Endodermal cell (in vitro differentiated cells): ENCODE measurements around the gene KLHL33. TPM values are rescaled to one million over a fixed set of nuclear protein-coding genes. Genes with fewer than 3 reads are reported as not detected.

Experiments
- DNase-seq: peaks from one replicate; pipeline ENCODE4 v3.0.0-alpha.2; 2017
- H3K27ac ChIP-seq: 2 replicates; pipeline ENCODE4 v1.5.1; 2013; ENCODE audit warnings: mild to moderate bottlenecking, low read depth, low read length, moderate library complexity
- H3K27me3 ChIP-seq: 2 replicates; pipeline ENCODE4 v1.6.1; 2013; ENCODE audit warnings: mild to moderate bottlenecking, low read length, moderate library complexity; ENCODE audit not compliant: insufficient read depth, control insufficient read depth, poor library complexity, severe bottlenecking
- H3K36me3 ChIP-seq: 2 replicates; pipeline ENCODE4 v1.7.0; 2013; ENCODE audit warnings: mild to moderate bottlenecking, low read length, moderate library complexity; ENCODE audit not compliant: control insufficient read depth, insufficient read depth
- H3K4me1 ChIP-seq: one replicate; pipeline ENCODE4 v1.7.0; 2013; ENCODE audit warnings: low read length; ENCODE audit not compliant: control insufficient read depth, insufficient read depth
- H3K4me3 ChIP-seq: 2 replicates; pipeline ENCODE4 v1.5.1; 2013; ENCODE audit warnings: mild to moderate bottlenecking, low read length, moderate library complexity
- H3K9ac ChIP-seq: 2 replicates; pipeline ENCODE4 v1.6.1; 2013; ENCODE audit warnings: mild to moderate bottlenecking, low read length, moderate library complexity; ENCODE audit not compliant: poor library complexity, severe bottlenecking; ENCODE audit errors: extremely low read depth
- H3K9me3 ChIP-seq: 2 replicates; pipeline ENCODE4 v1.6.1; 2013; ENCODE audit warnings: mild to moderate bottlenecking, low read length, moderate library complexity; ENCODE audit not compliant: control insufficient read depth
- H3K27ac Mint-ChIP-seq: 2 replicates; pipeline ENCODE4 v1.8.0; 2020; ENCODE audit warnings: mixed read lengths
- H3K27me3 Mint-ChIP-seq: 2 replicates; pipeline ENCODE4 v1.8.0; 2021; ENCODE audit warnings: mild to moderate bottlenecking, mixed read lengths; ENCODE audit not compliant: insufficient read depth
- H3K36me3 Mint-ChIP-seq: 2 replicates; pipeline ENCODE4 v1.8.0; 2020; ENCODE audit warnings: low read depth, mixed read lengths
- H3K4me1 Mint-ChIP-seq: 2 replicates; pipeline ENCODE4 v1.8.0; 2020; ENCODE audit warnings: mixed read lengths
- H3K4me3 Mint-ChIP-seq: 2 replicates; pipeline ENCODE4 v1.8.0; 2020; ENCODE audit warnings: mild to moderate bottlenecking, moderate library complexity, mixed read lengths
- H3K9me3 Mint-ChIP-seq: 2 replicates; pipeline ENCODE4 v1.8.0; 2020; ENCODE audit warnings: mild to moderate bottlenecking, mixed read lengths
- WGBS, 2 experiments: methylation state at CpG; one replicate each; pipeline versions ENCODE4 v1.1.5 to v1.1.7; 2013; ENCODE audit warnings: missing lambda C conversion rate in 2 of 2, mixed read lengths in 1 of 2; ENCODE audit not compliant: insufficient coverage in 1 of 2, insufficient read length in 1 of 2; 5-methylcytosine and 5-hydroxymethylcytosine counted together
- total RNA-seq, 2 donors: library from RNA; stranded (reverse); fragmentation: NEBNext Ultra II Directional in 1 of 2; extraction: Animal tissue kit (Norgen Biotek cat#: 25700) in 1 of 2; gene quantifications; 2 replicates in 1 of 2; 3 replicates in 1 of 2; pipeline ENCODE4 v1.2.1, GENCODE V29; 2021
- TF ChIP-seq, protein P1 (sequence below): fragments of 200-600 bp; sonication (generic); conservative IDR thresholded peaks from 2 replicates; pipeline ENCODE4 v1.5.0; 2021; ENCODE audit warnings: antibody characterized with exemption, mild to moderate bottlenecking

KLHL33 gene
- total RNA-seq, 2 donors from 2014 or later = 0.09 TPM; not detected in 1

DNA sequence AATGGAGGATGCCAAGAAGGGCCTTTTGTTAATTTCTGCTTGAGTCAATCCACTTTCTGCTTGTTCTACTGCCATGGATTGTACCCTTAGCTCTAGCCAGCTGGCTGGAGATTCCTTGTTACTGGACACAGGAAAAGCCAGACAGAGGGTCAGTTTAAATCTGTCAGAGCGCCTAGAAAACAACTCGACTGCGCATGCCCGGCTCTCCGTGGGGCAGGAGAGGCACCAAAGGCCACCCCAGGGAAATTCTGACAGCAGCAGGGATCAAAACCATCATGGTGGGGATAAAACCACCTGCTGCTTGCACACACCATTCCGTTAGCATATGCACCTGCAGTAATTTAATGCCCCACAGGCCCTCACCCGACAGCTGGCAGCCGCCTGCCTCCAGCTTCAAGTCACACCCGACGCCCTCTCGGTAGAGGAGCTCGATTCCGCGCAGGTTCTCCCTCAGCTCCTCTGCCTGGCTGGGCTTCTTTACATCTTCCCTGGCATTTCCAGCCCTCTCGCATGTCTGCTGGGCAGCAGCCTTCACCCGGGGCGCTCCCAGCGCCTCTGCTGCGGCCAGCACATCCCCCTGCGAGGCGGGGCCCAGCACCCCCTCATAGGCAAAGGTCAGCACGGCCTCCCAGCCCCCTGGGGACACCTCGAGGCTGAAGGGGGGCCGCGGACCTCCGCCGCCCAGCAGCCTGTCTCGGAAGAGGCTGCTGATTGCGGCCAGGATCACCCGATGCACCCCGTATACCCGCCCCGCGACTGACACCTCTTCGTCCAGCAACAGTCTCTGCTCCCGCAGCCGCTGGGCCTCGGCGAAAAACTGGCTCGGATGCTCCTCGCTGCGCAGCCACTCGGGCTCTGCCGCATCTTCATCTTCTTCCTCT is 1.0 kb downstream of the KLHL33 start:
- no peaks in the 10 kb centered on the region for H3K9me3 ChIP-seq
- no peak overlapping the region for H3K27ac Mint-ChIP-seq
- H3K4me1 Mint-ChIP-seq = peaks cover 6% of the 10 kb centered on the region
- H3K36me3 Mint-ChIP-seq = no peaks in the 10 kb centered on the region
- H3K27me3 Mint-ChIP-seq = peaks cover 12% of the 10 kb centered on the region
- DNase-seq = no peak
- no peak overlapping the region for H3K9ac ChIP-seq
- H3K9me3 Mint-ChIP-seq = no peaks in the 10 kb centered on the region
- H3K36me3 ChIP-seq = no peaks in the 10 kb centered on the region
- H3K4me1 ChIP-seq = no peaks in the 10 kb centered on the region
- H3K27me3 ChIP-seq = no peaks in the 10 kb centered on the region
- no peak overlapping the region for H3K27ac ChIP-seq
- 92% methylated on average over 20 to 44 of the region's 44 CpGs for WGBS, 2 experiments
- TF ChIP-seq, protein P1, sequence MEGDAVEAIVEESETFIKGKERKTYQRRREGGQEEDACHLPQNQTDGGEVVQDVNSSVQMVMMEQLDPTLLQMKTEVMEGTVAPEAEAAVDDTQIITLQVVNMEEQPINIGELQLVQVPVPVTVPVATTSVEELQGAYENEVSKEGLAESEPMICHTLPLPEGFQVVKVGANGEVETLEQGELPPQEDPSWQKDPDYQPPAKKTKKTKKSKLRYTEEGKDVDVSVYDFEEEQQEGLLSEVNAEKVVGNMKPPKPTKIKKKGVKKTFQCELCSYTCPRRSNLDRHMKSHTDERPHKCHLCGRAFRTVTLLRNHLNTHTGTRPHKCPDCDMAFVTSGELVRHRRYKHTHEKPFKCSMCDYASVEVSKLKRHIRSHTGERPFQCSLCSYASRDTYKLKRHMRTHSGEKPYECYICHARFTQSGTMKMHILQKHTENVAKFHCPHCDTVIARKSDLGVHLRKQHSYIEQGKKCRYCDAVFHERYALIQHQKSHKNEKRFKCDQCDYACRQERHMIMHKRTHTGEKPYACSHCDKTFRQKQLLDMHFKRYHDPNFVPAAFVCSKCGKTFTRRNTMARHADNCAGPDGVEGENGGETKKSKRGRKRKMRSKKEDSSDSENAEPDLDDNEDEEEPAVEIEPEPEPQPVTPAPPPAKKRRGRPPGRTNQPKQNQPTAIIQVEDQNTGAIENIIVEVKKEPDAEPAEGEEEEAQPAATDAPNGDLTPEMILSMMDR = no peak
- H3K4me3 Mint-ChIP-seq = peak overlapping the region; percentile 37
- H3K4me3 ChIP-seq = no peak overlapping the region

DNA sequence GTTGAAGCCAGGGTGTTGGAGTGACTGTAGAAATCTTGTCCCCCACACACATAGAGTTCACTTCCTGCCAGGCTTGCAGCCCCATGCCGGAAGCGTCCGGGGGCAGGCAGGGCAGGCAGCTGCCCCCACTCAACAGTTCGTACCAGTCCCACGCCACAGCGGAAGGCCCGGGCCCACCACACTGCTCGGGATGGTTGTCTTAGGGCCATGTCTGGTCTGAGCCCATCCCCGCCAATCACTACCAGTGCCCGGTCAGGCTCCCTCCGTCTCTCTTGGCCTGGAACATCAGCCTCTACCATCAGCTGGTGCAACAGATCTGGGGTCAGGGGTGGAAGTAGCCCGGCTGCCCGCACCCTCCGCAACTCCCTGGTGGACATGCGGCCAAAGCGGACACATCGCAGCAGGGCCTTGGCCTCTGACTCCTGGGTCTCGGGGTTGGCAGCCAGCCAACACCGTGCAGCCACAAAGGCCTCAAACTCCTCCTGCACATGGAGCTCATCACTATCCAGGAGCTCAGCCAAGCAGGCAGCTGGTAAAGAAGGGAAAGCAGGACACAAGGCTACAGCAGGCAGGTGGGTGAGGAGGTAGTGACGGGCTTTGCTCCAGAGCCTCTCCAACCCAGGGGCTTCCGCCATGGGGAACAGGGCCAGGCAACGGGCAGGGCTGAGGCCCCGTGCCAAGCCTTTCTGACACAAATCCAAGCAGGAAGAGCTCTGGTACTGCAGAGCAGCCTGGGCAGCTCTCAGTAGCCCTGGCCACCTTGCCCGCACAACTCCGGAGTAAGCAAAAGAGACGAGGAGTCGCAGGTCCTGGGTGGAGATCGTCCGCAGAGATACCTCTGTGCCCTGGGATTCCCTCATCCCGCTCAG is 5.9 kb downstream of the KLHL33 start:
- 88 to 93% methylated on average over 16 to 30 of the region's 30 CpGs for WGBS, 2 experiments
- Histone ChIP-seq H3K36me3 (no peaks in the 10 kb centered on the region), H3K27ac (no peak overlapping the region), H3K27me3 (no peaks in the 10 kb centered on the region), H3K4me3 (no peak overlapping the region), H3K4me1 (no peaks in the 10 kb centered on the region), H3K9me3 (no peaks in the 10 kb centered on the region), H3K9ac (no peak overlapping the region)
- Mint-ChIP-seq H3K4me3 (no peak overlapping the region), H3K36me3 (no peaks in the 10 kb centered on the region), H3K4me1 (peaks cover 8% of the 10 kb centered on the region), H3K9me3 (no peaks in the 10 kb centered on the region), H3K27me3 (no peaks in the 10 kb centered on the region), H3K27ac (no peak overlapping the region)
- no peak for DNase-seq
- TF ChIP-seq, protein P1 = no peak

- Mint-ChIP-seq H3K9me3 (no peaks in the 10 kb centered on the region), H3K27ac (no peak overlapping the region), H3K4me1 (peaks cover 8% of the 10 kb centered on the region), H3K4me3 (no peak overlapping the region), H3K27me3 (no peaks in the 10 kb centered on the region), H3K36me3 (no peaks in the 10 kb centered on the region)
- Histone ChIP-seq H3K4me1 (no peaks in the 10 kb centered on the region), H3K9ac (no peak overlapping the region), H3K27ac (no peak overlapping the region), H3K4me3 (no peak overlapping the region), H3K27me3 (no peaks in the 10 kb centered on the region), H3K36me3 (no peaks in the 10 kb centered on the region), H3K9me3 (no peaks in the 10 kb centered on the region)
- DNase-seq = no peak
- TF ChIP-seq, protein P1 = no peak
- WGBS, 2 experiments = 61 to 77% methylated on average over 3 to 5 of the region's 5 CpGs
Observed at GRCh38 chr14:20428802-20429201, 7.2 kb downstream of the KLHL33 start.
